Measurements from ENCODE around the gene JAK1. TPM values are rescaled to one million over a fixed set of nuclear protein-coding genes. Genes with fewer than 3 reads are reported as not detected.

JAK1 gene
- total and polyA plus RNA-seq, 10 of the 15 experiments (the other 5 are each of a cell fraction or from before 2014, with no cell fraction given): 9.6 to 45.5 (median 35.7) TPM

DNA sequence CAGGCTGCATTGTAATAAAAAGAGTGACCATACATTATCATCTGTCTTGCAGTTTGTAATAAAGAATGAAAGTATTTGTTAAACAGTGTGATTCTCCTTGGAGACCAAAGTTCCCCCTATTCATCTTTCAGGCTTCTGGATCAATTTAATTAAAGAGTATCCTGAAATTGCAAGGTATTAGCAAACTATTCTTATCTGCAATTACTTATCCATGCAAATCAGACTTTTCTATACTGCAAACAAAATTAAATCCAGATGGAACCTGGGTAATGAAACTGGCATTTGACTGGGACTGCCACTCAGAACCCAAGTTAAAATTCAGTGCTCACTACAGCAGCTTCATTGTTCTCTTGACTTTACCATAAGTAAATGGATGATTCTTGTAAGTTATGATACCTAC, 37.1 kb downstream of the JAK1 start:
- TF ChIP-seq JUND (IDR thresholded peaks at IDR 0.05; ENCODE audit: low read depth, low read length) (no peak), MYC (IDR thresholded peaks at IDR 0.05; ENCODE audit: insufficient read depth, insufficient read length, insufficient replicate concordance, low read length, severe bottlenecking) (no peak), ZNF207 (IDR thresholded peaks at IDR 0.05; ENCODE audit: borderline replicate concordance) (no peak), E4F1 (IDR thresholded peaks at IDR 0.05; ENCODE audit: borderline replicate concordance, partially characterized antibody) (no peak), SRF (IDR thresholded peaks at IDR 0.05; ENCODE audit: low read depth in 2 of 2, low read length in 2 of 2) (no peak), MYB (IDR thresholded peaks at IDR 0.05; ENCODE audit: borderline replicate concordance, low read depth, low read length) (no peak)
- peaks cover 4% of the 10 kb centered on the region for H4K20me1 ChIP-seq (ENCODE audit: control insufficient read depth, insufficient read depth)
- in situ Hi-C loops (cut with MboI): no loop called here
- ChIA-PET CTCF (no interaction called here), SMC1A (ENCODE audit: uncharacterized antibody, unreplicated experiment) (interaction anchor here (1.5 kb wide), 1 partner anchor 77 kb away, joined by 3 read pairs; no protein-coding TSS in a partner anchor), POLR2A (no interaction called here), RAD21 (ENCODE audit: unreplicated experiment) (no interaction called here)
- H3K4me1 ChIP-seq (ENCODE audit: control insufficient read depth, insufficient read depth, low read length): peaks cover 9% of the 10 kb centered on the region
- BruUV-seq (replicated peaks): no TSS peak
- intact Hi-C loops (cut with micrococcal nuclease; ENCODE audit: unreplicated experiment): no loop called here
- no peak for FAIRE-seq
- no peaks in the 10 kb centered on the region for H3K27me3 ChIP-seq (replicated peaks in 1 of 2; ENCODE audit: control insufficient read depth in 2 of 2, insufficient read depth in 2 of 2, low read length in 1 of 2)
- peaks cover 0 to 2% of the 10 kb centered on the region in 2 experiments; a peak in 2 of 4 replicates for H3K36me3 ChIP-seq (ENCODE audit: control insufficient read depth in 2 of 2, insufficient read depth in 2 of 2, low read length in 1 of 2)
- no peak overlapping the region for H3K4me3 ChIP-seq
- no peak overlapping the region for H3K9ac ChIP-seq (ENCODE audit: control insufficient read depth, insufficient read depth, low read length)
- ATAC-seq: no peak
- H3K9me3 ChIP-seq (replicated peaks; ENCODE audit: control insufficient read depth, insufficient read depth, low read length): no peaks in the 10 kb centered on the region; the same call in 2 of the 3 replicates
- peaks cover 16% of the 10 kb centered on the region for H3K79me2 ChIP-seq (ENCODE audit: control insufficient read depth, insufficient read depth, low read length)
- no peak for DNase-seq (ENCODE audit: low read depth, low spot score)
- no peak overlapping the region for H2AFZ ChIP-seq (ENCODE audit: control insufficient read depth, low read depth, low read length)
- no peak overlapping the region for H3K27ac ChIP-seq (ENCODE audit: control insufficient read depth, insufficient read depth)
- H3K4me2 ChIP-seq (ENCODE audit: control insufficient read depth, insufficient read depth): no peak overlapping the region
